DMS 273 treated with DMSO at 0.1 percent for 48 hours (cell line): Measurements from ENCODE around the gene TGFB2.

Source experiments
- DNase-seq: peaks from one replicate; lab custom pipeline; 2025; lab: John Stamatoyannopoulos, UW

TGFB2 gene

GRCh38 chr1:218488986-218489385, 143.8 kb downstream of the TGFB2 start:
- no peak for DNase-seq

DNA sequence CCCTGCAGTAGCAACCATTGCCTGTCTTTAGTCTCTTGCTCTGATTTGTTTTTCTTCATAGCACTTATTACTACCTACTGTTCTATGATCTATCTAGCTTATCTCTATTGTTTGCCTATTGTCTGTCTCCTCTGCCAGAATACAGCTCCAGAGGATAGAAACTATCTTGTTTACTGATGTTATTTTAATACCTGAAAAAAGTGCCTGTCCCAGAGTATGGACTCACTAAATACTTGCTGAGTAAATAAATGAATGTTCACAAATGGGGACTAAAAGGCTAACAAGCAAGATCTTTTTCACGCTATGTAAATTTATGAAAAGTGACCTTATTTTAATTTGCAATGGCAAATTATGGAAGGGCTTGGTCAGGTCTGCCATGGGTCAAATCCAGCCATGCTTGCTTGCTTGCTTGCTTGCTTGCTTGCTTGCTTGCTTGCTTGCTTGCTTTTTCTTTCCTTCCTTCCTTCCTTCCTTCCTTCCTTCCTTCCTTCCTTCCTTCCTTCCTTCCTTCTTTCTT, 145.3 kb downstream of the TGFB2 start:
- no peak for DNase-seq

GRCh38 chr1:218492874-218493273, 147.7 kb downstream of the TGFB2 start:
- no peak for DNase-seq

- no peak for DNase-seq
Observed at GRCh38 chr1:218493986-218494385, 148.8 kb downstream of the TGFB2 start.
